Thyroid gland (tissue), 4 donors: ENCODE data around the gene CYP11A1.

Experiments used
- CTCF ChIP-seq, 6 experiments: fragments of 200-600 bp in 3 of 6; fragments of 450-650 bp in 3 of 6; sonication (generic) in 3 of 6; IDR thresholded peaks; one replicate each; pipeline ENCODE4 v1.5.1; 2016 to 2019; ENCODE audit warnings: antibody characterized with exemption in 6 of 6, mild to moderate bottlenecking in 2 of 6, inconsistent platforms in 1 of 6, moderate library complexity in 1 of 6
- POLR2A ChIP-seq, 2 donors: fragments of 450-650 bp; IDR thresholded peaks; one replicate each; pipeline ENCODE4 v1.6.1; 2017; ENCODE audit warnings: antibody characterized with exemption in 2 of 2, mild to moderate bottlenecking in 2 of 2, moderate library complexity in 1 of 2

DNA sequence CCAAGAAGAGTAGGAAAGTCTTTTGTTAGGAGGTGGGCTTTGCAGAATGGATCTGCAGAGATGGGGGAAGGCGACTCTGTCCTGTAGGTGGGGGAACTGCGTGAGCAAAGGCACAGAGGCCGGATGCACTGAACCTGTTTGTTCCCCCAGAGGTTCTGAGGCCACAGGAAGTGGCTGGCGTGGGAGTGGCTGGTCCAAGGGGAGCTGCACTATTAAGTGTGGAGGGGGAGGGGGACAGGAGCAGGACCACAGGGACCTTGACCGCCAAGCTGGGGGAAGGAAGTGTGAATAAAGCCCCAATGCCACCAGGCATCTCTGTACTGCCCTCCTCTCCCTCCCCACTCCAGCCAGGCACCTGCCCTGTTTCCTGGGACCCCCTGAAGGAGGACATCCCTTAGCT, 51.8 kb downstream of the CYP11A1 start:
- TF ChIP-seq CTCF (IDR thresholded peaks at IDR 0.05): no peak
- TF ChIP-seq POLR2A (IDR thresholded peaks at IDR 0.05): no peak
